Lower lobe of right lung (tissue), 2 donors: ENCODE measurements around the gene BDNF. TPM values are rescaled to one million over a fixed set of nuclear protein-coding genes. Genes with fewer than 3 reads are reported as not detected.

Experiments
- ATAC-seq, 2 donors: fragments of 200-7000 bp; cut with Tn5 transposase; one replicate each; pipeline ENCODE4 v1.9.1; 2020 to 2022; ENCODE audit warnings: mild to moderate bottlenecking in 2 of 2, moderate library complexity in 2 of 2
- DNase-seq: peaks from one replicate; pipeline ENCODE4 v3.0.0-alpha.2; 2020
- H3K27ac ChIP-seq: fragments of 200-600 bp; one replicate; pipeline ENCODE4 v1.8.0; 2022
- H3K27me3 ChIP-seq: fragments of 200-600 bp; one replicate; pipeline ENCODE4 v1.8.0; 2022; ENCODE audit warnings: low read depth
- H3K36me3 ChIP-seq: fragments of 200-600 bp; one replicate; pipeline ENCODE4 v1.8.0; 2022; ENCODE audit warnings: mild to moderate bottlenecking
- H3K4me1 ChIP-seq: fragments of 200-600 bp; one replicate; pipeline ENCODE4 v1.8.0; 2022
- H3K4me3 ChIP-seq: fragments of 200-600 bp; one replicate; pipeline ENCODE4 v1.8.0; 2022; ENCODE audit warnings: mild to moderate bottlenecking
- H3K9me3 ChIP-seq: fragments of 200-600 bp; one replicate; pipeline ENCODE4 v1.8.0; 2022
- CTCF ChIP-seq: fragments of 200-600 bp; IDR thresholded peaks from one replicate; pipeline ENCODE4 v1.8.0; 2022; ENCODE audit warnings: antibody characterized with exemption, mild to moderate bottlenecking
- intact Hi-C: fragments of 100-400 bp; cut with DNase I; formaldehyde crosslinking; loops from one replicate; pipeline ENCODE4 v1.11.0; 2022
- total RNA-seq: library from RNA; stranded (reverse); fragmentation: NEBNext Ultra II Directional; extraction: Animal tissue kit (Norgen Biotek cat#: 25700); gene quantifications from one replicate; pipeline ENCODE4 v1.2.1, GENCODE V29; 2021
- donor health status: DM: no; HTN: yes; CAD: no; lungs with severe emphysema.

BDNF gene
- total RNA-seq, 1 donor from 2014 or later = 3.4 TPM

- intact Hi-C loops = no loop called here
- Histone ChIP-seq H3K36me3 (no peaks in the 10 kb centered on the region), H3K4me3 (no peak overlapping the region), H3K27ac (no peak overlapping the region), H3K9me3 (no peaks in the 10 kb centered on the region), H3K27me3 (no peaks in the 10 kb centered on the region), H3K4me1 (no peaks in the 10 kb centered on the region)
- no peak for DNase-seq
- no peak for ATAC-seq
- TF ChIP-seq CTCF = no peak
Observed at GRCh38 chr11:27663326-27663725, 36.9 kb downstream of the BDNF start.

GRCh38 chr11:27660171-27660570 is 40.1 kb downstream of the BDNF start:
- no peak overlapping the region for H3K4me3 ChIP-seq
- DNase-seq = no peak
- no peaks in the 10 kb centered on the region for H3K9me3 ChIP-seq
- TF ChIP-seq CTCF = no peak
- no peaks in the 10 kb centered on the region for H3K4me1 ChIP-seq
- no peak for ATAC-seq
- no peak overlapping the region for H3K27ac ChIP-seq
- intact Hi-C loops = no loop called here
- no peaks in the 10 kb centered on the region for H3K36me3 ChIP-seq
- H3K27me3 ChIP-seq = no peaks in the 10 kb centered on the region

GRCh38 chr11:27658535-27659236 is 41.6 kb downstream of the BDNF start:
- H3K27me3 ChIP-seq = no peaks in the 10 kb centered on the region
- TF ChIP-seq CTCF = no peak
- H3K4me3 ChIP-seq = no peak overlapping the region
- H3K36me3 ChIP-seq = no peaks in the 10 kb centered on the region
- no peak overlapping the region for H3K27ac ChIP-seq
- intact Hi-C loops = no loop called here
- DNase-seq = no peak
- H3K9me3 ChIP-seq = no peaks in the 10 kb centered on the region
- H3K4me1 ChIP-seq = no peaks in the 10 kb centered on the region
- ATAC-seq = no peak

- Histone ChIP-seq H3K27ac (no peak overlapping the region), H3K36me3 (no peaks in the 10 kb centered on the region), H3K4me1 (no peaks in the 10 kb centered on the region), H3K27me3 (no peaks in the 10 kb centered on the region), H3K4me3 (no peak overlapping the region), H3K9me3 (no peaks in the 10 kb centered on the region)
- ATAC-seq (peak; percentile 53 to 75), DNase-seq (no peak)
- TF ChIP-seq CTCF = no peak
- intact Hi-C loops = no loop called here
Observed at GRCh38 chr11:27656806-27657483, 43.3 kb downstream of the BDNF start.

GRCh38 chr11:27656320-27656719 is 43.9 kb downstream of the BDNF start:
- TF ChIP-seq CTCF = no peak
- Histone ChIP-seq H3K27ac (no peak overlapping the region), H3K4me3 (no peak overlapping the region), H3K9me3 (no peaks in the 10 kb centered on the region), H3K4me1 (no peaks in the 10 kb centered on the region), H3K36me3 (no peaks in the 10 kb centered on the region), H3K27me3 (no peaks in the 10 kb centered on the region)
- ATAC-seq = peak; percentile 83 to 89
- intact Hi-C loops = no loop called here
- no peak for DNase-seq
